GM18499 (cell line): ENCODE data around the gene THAP7.
"Not testable (repeated sequence)": the region's sequence is repeated elsewhere in the genome, so short reads cannot be mapped to it uniquely, and the experiment has no call there.

Experiments used
- ATAC-seq: cut with Tn5 transposase; IDR thresholded peaks from one replicate; pipeline ENCODE4 v1.9.1; 2021; ENCODE audit warnings: moderate number of reproducible peaks; ENCODE audit not compliant: insufficient read depth, unreplicated experiment

Gene THAP7

GRCh38 chr22:20980938-20981722 lies 20.8 kb downstream of the THAP7 start:
- no peak for ATAC-seq

GRCh38 chr22:20980523-20980922 lies 21.4 kb downstream of the THAP7 start:
- no peak for ATAC-seq

- no peak for ATAC-seq
These were observed 21.9 kb downstream of the THAP7 start for GRCh38 chr22:20979940-20980453.

GRCh38 chr22:20979243-20979809 lies 22.6 kb downstream of the THAP7 start:
- ATAC-seq, result no peak

GRCh38 chr22:20978419-20978818 lies 23.5 kb downstream of the THAP7 start:
- ATAC-seq, result no peak

- no peak for ATAC-seq
These were observed 24.3 kb downstream of the THAP7 start for GRCh38 chr22:20977516-20978170.

GRCh38 chr22:20977019-20977418 lies 24.9 kb downstream of the THAP7 start:
- ATAC-seq, result no peak

- no peak for ATAC-seq
These were observed 25.5 kb downstream of the THAP7 start for GRCh38 chr22:20976291-20976877.

- ATAC-seq, result no peak
These were observed 26.2 kb downstream of the THAP7 start for GRCh38 chr22:20975541-20976290.

- no peak for ATAC-seq
These were observed 27.5 kb downstream of the THAP7 start for GRCh38 chr22:20974336-20974955.

- no peak for ATAC-seq
These were observed 28.2 kb downstream of the THAP7 start for GRCh38 chr22:20973634-20974286.

GRCh38 chr22:20972933-20973577 lies 28.9 kb downstream of the THAP7 start:
- ATAC-seq, result no peak

GRCh38 chr22:20972014-20972694 lies 29.8 kb downstream of the THAP7 start:
- not testable (repeated sequence) for ATAC-seq

- ATAC-seq, result no peak
These were observed 30.8 kb downstream of the THAP7 start for GRCh38 chr22:20970939-20971657.

GRCh38 chr22:20968281-20968977 lies 33.5 kb downstream of the THAP7 start:
- no peak for ATAC-seq

- no peak for ATAC-seq
These were observed 34.2 kb downstream of the THAP7 start for GRCh38 chr22:20967697-20968211.
